ENCODE measurements around the gene NAP1L4.
A peak's percentile ranks its signal among the peaks of the same experiment; 100 is the strongest.
"Not testable (repeated sequence)": the region's sequence is repeated elsewhere in the genome, so short reads cannot be mapped to it uniquely, and the experiment has no call there.

The NAP1L4 gene

DNA sequence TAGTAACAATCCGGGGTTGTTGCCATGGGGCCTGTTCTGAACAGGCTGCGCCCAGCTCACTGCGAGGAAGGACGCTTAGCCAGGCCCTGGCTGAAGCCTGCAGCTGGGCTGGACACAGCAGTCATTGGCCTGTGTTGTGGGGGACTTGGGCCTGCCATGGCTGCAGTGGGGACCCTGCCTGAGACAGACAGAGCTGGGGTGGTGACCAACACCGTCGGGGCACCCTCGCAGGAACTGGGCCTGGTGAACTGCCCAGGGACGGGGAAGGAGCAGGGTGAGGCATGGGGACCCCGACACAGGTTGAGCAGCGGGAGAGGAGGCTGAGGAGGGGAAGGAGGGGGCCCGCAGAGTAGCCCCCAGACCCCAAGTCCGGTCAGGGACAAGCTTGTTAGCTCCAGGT, 71.8 kb downstream of the NAP1L4 start:
- DNase-seq: no peak

DNA sequence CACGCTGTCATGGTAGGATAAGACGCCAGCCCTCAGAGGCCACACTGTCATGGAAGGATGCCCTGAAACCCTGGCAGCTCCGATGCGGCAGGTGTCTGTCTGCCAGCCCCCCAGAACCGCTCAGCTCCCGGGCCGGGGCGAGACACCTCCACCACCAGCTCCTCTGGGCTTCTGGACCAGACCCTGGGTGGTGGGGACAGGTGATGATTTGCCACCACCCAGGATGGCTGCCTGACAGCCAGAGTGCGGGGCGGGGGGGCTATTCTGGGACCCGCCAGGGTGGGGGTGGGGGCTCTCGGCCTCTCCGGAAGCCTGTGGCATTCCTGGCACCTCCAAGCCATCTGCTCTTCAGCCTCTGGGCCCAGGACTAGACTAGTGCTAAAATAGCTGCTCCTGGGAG, 72.3 kb downstream of the NAP1L4 start:
- DNase-seq: no peak

DNA sequence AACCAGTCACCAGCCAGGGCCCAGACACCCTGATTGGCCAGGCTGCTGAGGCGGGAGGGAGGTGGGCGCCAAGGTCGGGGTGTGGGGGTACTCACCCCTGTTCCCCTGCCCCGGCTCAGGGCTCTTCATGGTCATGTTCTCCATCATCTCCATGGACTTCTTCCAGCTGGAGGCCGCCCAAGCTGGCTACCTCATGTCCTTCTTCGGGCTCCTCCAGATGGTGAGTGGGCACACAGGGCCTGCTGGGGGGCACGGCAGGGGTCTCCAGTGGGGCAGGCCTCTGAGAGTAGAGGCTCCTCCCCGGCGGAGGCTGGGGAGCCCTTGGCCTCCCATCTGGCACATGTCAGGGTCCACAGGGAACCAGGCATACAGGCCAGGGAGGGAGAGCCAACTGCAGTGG, 72.9 kb downstream of the NAP1L4 start:
- DNase-seq: no peak

DNA sequence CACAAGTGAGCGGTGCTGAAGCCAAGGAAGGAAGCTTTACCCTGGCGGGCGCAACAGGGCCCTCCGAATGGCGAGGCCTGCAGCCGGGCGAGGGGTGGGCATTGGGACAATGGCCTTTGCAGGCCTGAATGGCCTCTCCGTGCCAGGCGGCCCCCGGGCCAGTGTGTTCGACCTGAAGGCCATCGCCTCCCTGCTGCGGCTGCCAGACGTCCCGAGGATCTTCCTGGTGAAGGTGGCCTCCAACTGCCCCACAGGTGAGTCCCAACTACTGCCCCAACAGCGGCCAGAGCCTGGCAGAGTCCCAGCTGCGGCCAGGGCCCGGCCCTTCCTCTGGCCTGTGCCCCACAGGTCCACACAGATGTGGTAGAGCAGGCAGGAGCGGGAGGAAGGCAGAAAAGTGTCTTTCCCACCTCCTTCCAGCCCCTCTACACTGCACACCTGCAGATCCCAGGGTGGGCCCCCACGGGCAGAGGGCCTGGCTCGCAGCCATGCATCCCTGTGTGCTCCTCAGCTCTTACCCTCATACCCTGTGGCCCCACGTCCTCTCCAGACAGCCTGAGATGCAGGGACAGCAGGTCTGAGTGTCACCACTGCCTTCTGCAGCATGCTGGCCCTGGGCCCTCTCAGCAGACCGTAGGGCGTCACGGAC, 74.2 kb downstream of the NAP1L4 start:
- DNase-seq: no peak

DNA sequence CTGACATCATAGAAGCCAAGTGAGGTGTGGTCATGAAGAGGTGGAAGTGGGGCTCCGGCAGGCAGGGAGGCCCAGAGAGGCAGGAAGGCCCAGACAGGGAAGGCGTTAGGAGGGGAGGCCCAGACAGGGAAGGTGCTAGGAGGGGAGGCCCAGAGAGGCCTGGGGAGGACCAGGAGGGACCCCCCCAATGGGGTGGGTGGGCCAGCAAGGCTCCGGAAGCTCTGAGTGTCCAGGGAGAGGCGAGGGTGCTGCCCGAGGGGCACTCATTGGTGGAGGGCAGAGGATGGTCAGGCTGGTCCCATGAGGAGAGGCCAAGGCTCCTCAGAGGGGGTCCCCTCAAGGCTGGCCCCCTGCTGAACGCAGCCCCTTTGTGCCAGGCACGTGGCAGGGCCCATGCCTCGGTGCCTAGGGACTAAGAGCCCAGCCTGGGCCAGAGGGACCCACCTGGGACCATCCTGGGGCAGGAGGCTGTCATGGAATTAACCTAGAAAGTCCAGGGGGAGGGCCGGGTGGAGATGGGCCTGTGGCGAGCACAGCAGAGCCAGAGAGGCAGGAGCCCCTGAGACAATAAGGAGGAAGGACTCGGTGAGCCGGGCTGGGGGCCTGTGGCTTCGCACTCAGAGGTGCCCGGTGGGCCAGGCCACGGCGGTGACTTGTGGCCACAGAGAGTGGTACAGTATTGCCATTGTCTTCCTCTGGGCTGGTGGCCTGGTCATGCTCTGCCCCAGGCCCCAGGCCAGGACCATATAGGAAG, 75.1 kb downstream of the NAP1L4 start:
- DNase-seq: no peak

DNA sequence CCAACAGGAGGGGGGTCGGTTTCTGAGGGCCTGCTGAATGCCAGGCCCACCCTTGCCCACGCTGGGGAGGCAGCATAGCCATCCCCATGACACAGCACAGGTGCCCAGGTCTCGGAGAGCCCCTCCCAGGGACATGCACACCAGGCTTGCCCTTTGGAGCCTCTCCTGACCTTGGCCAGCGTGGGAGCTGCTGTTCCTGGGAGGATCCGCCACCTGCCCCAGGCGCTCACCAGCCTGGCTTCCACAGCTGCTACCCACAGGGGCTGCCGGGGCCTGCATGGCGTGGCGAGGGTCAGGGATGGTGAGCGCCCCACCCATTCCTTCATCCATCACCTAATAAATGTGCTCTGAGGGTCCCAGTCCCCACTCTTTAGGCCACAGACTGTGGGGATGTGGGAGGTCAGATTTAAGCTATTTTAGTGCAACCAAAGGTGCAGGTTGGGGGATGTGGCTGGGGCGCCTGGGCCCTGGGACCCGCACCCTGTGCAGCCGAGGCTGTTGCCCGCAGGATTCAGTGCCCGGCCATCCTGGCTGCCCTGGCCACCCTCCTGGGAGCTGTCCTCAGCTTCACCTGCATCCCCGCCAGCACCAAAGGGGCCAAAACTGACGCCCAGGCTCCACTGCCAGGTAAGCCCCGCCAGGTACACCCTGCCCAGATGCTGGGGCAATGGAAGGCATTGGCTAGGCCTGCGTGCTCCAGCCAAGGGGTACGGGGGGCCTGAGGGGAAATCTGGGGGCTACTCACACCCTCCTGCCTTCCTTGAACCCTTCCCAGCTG, 75.8 kb downstream of the NAP1L4 start:
- DNase-seq: no peak

DNA sequence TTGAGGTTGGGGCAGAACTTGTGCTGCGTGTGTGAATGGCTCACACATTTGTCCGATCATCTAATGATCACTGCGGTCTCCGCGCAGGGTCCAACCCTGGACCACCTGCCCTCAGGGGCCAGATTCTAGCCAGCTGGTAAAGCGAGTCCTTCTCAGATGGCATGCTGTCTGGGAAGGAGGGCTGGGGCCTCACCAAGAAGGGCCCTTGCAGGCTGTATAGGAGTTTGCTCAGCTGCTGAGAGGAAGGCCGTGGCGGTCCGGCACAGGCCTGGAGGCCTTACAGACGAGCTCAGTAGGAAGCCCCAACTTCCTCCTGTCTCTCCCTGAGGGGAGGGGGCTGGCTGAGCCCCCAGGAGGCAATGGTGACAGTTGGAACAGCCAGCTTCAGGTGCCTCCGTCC, 76.7 kb downstream of the NAP1L4 start:
- DNase-seq: no peak

DNA sequence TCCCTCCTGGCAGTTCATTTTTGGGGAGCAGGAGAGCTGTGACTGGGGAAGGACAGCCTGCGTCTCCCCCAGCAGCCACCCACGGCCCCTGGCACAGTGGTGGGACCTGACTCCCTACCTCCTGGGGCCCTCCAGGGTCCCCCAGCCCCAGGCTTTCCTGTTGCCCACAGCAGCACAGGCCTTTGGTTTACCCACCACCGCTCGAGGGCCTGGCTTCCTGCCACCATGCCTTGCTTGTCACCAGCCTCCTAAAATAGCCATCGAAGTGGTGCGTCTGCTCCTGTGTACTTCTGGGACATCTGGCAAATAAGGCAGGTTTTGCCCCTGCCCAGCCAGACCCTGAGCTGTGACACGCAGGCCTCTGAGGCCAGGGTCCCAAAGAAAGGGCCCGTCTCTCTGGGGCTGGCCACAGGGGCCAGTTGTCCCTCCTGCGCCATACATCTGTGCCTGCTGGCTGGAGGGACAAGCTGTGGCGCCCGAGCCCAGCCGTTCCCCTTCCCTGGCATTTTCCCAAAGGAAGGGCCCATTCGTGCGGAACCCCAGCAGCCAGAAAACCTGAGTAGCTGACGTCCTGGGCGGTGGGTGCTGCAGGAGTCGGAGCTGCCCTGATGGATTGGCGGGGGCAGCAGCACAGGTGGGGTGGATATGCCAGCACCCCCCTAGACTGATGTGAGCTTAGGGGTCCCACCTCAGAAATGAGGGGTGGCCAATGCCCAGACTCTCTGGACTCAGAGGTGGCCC, 77.5 kb downstream of the NAP1L4 start:
- no peak for DNase-seq

DNA sequence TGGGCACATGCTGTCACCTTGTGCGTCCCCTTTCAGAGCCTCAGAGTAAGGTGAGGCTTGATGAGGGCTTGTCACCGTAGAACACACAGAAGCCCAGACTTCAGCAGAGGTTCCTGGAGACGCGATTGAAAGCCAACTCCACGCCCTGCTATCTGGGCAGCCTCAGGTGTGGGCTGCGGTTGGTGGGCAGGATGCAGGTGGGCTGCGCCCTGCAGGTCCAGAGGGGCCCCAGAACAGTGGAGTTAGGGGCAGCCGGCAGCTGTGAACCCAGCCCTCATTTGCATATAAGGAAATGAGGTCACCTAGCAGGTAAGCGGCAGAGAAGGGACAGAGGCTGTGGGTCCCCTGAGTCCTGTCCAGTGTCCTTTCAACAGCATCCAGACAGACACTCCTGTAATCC, 78.4 kb downstream of the NAP1L4 start:
- no peak for DNase-seq

DNA sequence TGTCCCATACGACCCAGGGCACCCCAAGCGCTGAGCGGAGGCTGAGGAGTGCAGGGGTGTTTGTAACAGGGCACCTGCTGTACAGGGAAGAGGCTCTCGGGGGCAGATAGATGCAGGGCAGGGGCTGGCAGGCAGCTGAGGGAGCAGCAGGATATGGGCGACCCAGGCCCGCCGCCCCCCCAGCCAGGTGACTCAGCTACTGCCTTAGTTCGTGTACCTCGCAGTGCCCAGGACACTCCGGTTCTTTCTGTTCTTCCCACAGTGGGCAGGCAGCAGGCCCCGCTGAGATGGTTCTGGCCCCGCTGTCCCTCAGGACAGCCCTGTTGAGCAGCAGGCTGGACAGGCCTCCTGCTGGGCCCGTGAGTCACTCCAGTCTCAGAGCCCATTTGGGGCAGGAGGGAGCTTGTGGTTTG, 79.1 kb downstream of the NAP1L4 start:
- DNase-seq: no peak

DNA sequence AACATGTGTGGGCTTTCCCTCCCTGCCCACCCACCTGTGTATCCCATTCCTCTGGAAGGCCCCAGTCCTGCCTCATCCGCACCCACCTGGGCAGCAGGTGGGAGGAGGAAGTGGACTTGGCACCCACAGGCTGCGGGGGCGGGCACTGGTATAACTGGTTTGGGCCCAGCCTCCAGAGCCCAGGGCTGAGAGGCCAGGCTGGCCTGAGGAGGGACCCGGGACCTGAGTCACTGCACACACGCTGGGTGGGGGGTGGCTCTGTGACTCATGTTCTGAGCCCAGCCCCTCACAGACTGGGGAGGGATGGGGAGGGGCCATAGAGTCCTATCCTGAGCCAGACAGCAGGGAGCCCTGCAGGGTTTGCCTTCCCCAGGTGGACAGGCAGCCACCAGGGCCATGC, 79.6 kb downstream of the NAP1L4 start:
- peak in 1 of 2 experiments; percentile 27 for DNase-seq

DNA sequence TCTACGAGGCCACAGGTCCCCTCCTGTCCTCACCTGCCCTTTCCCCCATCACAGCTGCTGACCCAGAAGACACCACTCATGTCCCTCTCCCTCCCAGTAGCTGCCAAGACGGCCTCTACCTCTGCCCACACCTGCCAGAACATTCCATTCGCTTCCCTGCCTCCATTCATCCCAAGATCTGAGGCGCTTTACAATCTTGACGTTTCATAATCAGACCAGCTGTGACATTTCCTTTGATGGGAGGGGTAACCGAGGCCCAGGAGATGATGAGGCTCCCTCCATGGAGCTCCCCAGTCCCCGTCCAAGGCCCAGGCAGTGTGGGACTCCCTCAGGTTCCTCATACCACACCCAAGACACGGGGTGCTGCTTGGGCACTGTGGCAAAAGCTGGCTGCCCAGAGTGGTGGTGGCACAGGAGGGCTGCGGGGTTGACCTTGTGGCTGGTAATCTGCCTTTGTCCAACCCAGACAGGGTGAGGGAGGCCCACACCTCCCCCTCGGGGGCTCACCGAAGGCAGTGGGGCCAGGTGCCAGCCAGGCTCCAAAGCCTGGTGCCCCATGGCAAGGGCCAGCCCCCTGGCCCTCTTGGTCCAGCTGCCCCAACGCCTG, 80.2 kb downstream of the NAP1L4 start:
- no peak for DNase-seq

DNA sequence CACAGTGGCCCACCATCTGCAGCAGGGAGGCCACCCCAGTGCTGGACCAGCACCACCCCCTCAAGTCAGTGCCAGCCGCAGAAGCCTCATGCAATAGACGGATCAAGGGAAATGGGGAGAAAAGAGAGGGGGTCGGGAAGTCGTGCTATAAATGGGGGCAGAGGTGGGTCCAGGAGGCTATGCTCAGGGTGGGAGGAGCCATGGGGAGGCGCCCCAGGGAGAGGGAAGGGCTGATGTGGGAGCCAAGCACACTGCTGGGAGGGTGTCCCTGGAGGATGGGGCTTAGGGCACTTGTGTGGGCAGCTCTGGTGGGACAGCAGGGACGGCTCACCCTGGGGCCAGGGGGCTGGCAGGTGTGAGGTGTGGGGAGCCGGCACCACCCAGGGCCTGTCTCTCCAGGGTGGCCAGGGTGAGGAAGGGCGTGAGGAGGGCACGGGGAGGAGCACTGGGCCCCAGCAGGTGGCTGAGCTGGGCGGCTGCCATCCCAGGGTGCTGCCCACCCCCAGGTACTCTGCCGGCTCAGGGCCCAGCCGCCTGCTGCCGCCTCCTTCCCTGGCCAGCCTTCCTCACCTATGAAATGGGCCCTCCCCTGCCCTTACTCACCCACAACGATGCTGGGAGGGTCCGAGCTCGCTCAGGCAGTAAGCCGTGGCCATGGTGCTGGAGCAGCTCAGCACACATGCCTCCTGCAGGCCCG, 80.9 kb downstream of the NAP1L4 start:
- no peak for DNase-seq

DNA sequence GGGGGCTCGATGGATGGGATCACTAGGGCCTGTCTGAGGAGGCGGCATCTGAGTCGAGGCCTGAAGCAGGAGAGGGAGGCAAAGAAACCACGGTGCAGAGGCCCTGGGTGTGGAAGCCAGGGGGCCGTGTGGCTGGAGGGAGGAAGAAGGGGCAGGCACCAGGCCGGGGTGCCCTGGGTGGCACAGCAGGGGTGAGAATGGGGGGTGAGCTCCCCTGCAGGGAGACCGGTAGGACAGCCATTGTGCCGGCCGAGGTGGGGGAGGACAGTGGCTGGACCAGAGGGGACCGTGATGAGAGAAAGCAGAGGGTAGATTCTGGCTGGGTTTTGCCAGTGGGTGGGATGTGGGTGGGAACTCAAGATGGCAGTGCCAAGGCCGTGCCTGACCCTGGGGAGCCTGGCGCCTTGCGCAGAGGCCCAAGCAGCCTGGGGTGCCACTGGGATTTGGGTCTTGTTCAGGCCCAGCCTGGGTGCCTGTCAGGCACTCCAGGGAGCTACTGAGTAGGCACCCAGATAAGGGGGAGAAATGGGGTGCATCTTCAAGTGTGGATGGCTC, 81.7 kb downstream of the NAP1L4 start:
- no peak for DNase-seq

DNA sequence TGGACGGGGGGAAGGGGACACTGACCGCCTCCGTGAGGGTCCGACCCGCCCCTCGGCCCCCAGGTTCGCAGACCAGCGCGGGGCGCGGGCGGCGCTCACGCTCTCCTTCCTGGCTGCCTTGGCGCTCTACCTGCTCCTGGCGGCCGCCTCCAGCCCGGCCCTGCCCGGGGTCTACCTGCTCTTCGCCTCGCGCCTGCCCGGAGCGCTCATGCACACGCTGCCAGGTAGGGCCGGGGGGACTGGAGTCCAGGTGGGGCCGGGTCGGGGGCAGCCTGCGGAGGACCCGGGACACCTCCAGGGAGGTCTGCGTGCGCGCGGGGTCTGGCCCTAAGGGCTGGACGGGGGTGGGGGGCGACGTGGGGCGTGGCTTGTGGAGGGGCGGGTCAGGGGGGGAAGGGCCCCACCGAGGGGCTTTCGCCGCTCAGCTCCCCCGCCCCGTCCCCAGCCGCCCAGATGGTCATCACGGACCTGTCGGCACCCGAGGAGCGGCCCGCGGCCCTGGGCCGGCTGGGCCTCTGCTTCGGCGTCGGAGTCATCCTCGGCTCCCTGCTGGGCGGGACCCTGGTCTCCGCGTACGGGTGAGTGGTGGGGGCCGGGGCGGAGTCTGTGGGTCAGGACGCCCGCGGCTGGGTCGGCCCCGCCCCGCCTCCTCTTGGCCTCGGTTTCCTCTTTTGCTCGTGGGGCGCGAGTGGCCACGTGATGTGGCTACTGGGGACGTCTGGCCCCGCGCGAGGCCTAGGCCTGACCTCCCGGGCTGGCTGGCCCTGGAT, 82.8 kb downstream of the NAP1L4 start:
- no peak for DNase-seq

DNA sequence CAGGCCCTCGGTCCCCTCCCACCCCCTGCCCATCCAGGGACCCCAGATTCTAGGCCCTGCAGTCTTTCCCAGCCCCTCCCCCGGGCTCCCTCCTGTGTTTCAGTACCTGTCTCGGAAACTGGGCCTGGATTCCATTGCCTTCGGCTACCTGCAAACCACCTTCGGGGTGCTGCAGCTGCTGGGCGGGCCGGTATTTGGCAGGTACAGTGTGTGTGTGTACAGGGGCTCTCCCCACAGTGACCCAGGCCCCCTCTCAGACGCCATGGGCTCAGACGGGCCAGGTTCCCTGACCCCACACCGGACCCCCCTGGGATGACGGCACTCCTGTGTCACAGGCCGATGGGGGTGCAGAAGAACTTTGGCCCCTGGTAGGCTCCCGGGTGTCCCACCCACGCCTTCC, 84.0 kb downstream of the NAP1L4 start:
- no peak for DNase-seq

DNA sequence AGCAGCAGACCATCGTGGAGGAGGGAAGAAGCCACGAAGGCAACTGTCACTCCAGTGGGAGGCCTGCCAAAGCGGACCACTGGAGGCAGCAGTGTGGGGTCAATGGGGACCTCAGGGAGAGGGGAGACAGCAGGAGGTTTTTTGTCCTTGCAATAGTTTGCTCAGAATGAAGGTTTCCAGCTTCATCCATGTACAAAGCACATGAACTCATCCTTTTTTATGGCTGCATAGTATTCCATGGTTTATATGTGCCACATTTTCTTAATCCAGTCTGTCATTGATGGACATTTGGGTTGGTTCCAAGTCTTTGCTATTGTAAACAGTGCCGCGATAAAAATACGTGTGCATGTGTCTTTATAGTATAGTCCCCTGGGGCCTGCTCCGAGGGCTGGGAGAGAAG, 86.8 kb downstream of the NAP1L4 start:
- not testable (repeated sequence) for DNase-seq

DNA sequence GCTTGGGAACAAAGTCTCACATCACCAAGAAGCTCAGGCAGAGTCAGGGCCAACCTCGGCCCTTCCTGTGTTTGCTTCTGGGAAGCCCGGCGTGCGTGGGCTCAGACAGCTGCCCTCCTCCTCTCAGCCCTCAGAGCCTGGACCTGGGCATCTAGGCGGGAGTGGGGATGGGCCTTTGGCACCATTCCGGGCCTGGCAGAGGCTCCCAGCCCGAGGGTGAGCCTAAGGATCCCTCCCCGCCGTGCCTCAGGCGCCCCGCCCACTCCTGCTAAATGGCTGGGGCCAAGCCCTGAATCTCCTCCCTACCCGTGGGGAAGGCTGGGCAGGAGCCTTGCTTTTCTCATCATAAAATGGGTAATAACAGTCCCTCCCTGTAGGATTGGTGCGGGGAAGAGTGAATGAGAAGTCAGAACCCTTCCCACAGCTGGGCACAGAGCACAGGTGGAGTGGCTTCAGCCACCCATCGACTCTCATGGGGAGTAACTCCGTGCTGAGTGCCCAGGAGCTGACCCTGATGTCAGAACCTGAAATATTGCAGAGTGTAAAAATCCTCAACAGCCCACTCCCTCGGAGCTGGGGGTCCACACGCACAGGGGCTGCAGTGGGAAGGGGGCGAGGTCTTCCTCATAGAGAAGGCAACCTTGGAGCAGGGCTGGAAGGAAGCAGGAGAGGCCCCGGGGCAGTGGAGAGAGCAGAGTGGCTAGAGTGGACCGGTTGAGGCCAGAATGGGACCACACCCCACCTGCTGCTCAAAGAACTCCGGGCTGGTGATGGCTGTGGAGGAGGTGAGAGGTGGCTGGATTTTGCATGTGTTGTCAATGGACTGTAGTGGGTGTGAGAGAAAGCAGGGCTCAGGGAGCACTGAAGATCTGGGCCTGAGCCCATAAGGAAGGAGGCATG, 87.7 kb downstream of the NAP1L4 start:
- peak in 1 of 2 experiments; percentile 26 for DNase-seq

DNA sequence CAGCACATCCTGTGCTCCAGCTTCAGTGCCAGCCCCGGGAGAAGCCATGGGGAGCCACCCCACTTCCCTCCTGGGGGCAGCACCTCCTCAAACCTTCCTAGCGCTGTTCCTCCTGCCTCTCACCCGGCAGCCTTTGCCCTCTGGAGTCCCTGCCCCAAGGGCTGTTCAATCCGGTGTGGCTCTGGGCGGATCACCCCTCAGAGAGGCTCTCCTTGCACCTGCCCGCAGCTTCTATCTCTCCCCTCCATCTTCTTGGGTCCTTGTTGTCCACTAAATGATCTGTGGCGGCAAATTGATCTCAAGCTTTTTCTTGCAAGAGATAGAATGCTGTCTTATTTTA, 88.5 kb downstream of the NAP1L4 start:
- DNase-seq: no peak

All from NCI-H446 (cell line).